ENCODE data around the gene FBXO8. TPM values are rescaled to one million over a fixed set of nuclear protein-coding genes. Genes with fewer than 3 reads are reported as not detected.
A peak's percentile ranks its signal among the peaks of the same experiment; 100 is the strongest.

FBXO8 gene
- total RNA-seq, 1 donor, result 32.2 TPM

DNA sequence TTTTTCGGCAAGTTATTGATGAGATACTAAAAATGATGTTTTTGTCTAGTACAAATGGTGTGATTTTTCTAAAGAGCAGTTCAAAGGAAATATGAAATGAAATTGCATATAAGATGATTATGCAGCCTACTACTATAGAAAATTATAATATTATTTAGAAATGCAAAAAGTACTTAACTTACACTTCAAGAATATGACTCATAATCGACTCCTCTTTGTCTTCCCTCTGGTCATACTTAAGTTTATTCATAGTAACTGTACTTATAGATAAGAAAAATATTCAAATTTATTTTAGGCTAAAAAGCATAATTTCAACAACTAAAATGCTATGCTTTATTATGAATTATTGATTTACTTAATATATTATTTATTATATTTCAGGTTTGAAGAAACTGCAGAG, 33.5 kb upstream of the FBXO8 start:
- Histone ChIP-seq H3K9me3 (ENCODE audit: low read depth, low read length) (no peaks in the 10 kb centered on the region), H4K20me1 (ENCODE audit: insufficient read depth, low read length) (no peaks in the 10 kb centered on the region), H3K27me3 (ENCODE audit: insufficient read depth, low read length) (no peaks in the 10 kb centered on the region), H2AFZ (ENCODE audit: low read length) (no peak overlapping the region), H3K36me3 (ENCODE audit: insufficient read depth, low read length) (peaks cover 6% of the 10 kb centered on the region), H3K79me2 (ENCODE audit: insufficient read depth, low read length) (no peaks in the 10 kb centered on the region), H3K4me2 (ENCODE audit: insufficient read depth, low read length) (no peak overlapping the region), H3K27ac (ENCODE audit: low read depth, low read length) (no peak overlapping the region), H3K4me1 (ENCODE audit: insufficient read depth, low read length) (peaks cover 5% of the 10 kb centered on the region), H3K4me3 (ENCODE audit: insufficient read depth, low read length) (no peak overlapping the region)
- peak; percentile 59 for DNase-seq (ENCODE audit: insufficient read length, low spot score, missing footprints)
- TF ChIP-seq, protein P1, sequence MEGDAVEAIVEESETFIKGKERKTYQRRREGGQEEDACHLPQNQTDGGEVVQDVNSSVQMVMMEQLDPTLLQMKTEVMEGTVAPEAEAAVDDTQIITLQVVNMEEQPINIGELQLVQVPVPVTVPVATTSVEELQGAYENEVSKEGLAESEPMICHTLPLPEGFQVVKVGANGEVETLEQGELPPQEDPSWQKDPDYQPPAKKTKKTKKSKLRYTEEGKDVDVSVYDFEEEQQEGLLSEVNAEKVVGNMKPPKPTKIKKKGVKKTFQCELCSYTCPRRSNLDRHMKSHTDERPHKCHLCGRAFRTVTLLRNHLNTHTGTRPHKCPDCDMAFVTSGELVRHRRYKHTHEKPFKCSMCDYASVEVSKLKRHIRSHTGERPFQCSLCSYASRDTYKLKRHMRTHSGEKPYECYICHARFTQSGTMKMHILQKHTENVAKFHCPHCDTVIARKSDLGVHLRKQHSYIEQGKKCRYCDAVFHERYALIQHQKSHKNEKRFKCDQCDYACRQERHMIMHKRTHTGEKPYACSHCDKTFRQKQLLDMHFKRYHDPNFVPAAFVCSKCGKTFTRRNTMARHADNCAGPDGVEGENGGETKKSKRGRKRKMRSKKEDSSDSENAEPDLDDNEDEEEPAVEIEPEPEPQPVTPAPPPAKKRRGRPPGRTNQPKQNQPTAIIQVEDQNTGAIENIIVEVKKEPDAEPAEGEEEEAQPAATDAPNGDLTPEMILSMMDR (IDR thresholded peaks at IDR 0.05; ENCODE audit: extremely low read depth, low read depth, low read length), result no peak

DNA sequence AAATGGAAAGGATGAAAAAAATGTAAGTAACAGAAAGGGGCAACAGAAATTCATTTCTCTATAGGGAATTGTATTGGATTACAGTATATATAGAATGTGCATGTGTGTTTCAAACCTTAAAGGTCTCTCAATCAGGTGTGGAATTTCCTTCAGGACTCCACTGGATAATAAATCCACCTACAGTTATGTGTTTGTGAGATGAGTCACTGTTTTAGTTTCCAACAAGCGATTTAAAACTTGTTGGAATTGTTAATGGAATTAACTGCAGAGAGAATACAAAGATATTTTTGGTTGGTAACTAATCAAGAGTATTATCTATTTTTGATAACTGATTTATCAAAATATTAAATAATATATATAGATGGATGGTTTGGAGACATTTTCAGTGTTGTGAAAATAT, 33.1 kb upstream of the FBXO8 start:
- no peak for DNase-seq (ENCODE audit: insufficient read length, low spot score, missing footprints)

DNA sequence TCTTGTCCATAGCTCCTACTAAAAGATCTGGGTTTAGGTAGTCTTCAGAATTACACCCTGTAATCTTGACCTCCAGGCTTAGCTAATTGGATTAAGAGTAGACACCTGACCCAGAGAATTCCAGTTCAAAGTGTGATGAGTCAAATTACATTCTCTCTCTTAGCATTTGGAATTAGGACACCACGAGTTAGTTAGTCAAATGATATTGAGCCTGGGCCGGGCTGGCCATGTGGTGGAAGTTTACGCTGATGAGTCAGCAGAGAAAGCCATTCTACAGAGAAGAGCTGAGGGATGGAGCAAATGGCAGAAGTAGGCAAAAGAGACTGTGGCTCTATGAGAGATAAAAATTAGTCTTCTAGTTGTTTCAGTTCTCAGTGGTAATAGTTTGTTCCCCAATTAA, 31.3 kb upstream of the FBXO8 start:
- no peaks in the 10 kb centered on the region for H4K20me1 ChIP-seq (ENCODE audit: insufficient read depth, low read length)
- no peak overlapping the region for H3K27ac ChIP-seq (ENCODE audit: low read depth, low read length)
- H3K79me2 ChIP-seq (ENCODE audit: insufficient read depth, low read length), result no peaks in the 10 kb centered on the region
- DNase-seq (ENCODE audit: insufficient read length, low spot score, missing footprints), result peak; percentile 68
- no peaks in the 10 kb centered on the region for H3K27me3 ChIP-seq (ENCODE audit: insufficient read depth, low read length)
- TF ChIP-seq, protein P1 (IDR thresholded peaks at IDR 0.05; ENCODE audit: extremely low read depth, low read depth, low read length), result no peak
- no peaks in the 10 kb centered on the region for H3K9me3 ChIP-seq (ENCODE audit: low read depth, low read length)
- H3K4me1 ChIP-seq (ENCODE audit: insufficient read depth, low read length), result peaks cover 5% of the 10 kb centered on the region
- no peak overlapping the region for H2AFZ ChIP-seq (ENCODE audit: low read length)
- H3K4me3 ChIP-seq (ENCODE audit: insufficient read depth, low read length), result no peak overlapping the region
- H3K4me2 ChIP-seq (ENCODE audit: insufficient read depth, low read length), result no peak overlapping the region
- peaks cover 6% of the 10 kb centered on the region for H3K36me3 ChIP-seq (ENCODE audit: insufficient read depth, low read length)

More for the DNA sequence above, 33.1 kb upstream of the FBXO8 start:
- Histone ChIP-seq H3K79me2 (ENCODE audit: insufficient read depth, low read length) (no peaks in the 10 kb centered on the region), H3K9me3 (ENCODE audit: low read depth, low read length) (no peaks in the 10 kb centered on the region), H3K27me3 (ENCODE audit: insufficient read depth, low read length) (no peaks in the 10 kb centered on the region), H4K20me1 (ENCODE audit: insufficient read depth, low read length) (no peaks in the 10 kb centered on the region), H3K4me1 (ENCODE audit: insufficient read depth, low read length) (peaks cover 5% of the 10 kb centered on the region), H2AFZ (ENCODE audit: low read length) (no peak overlapping the region), H3K4me3 (ENCODE audit: insufficient read depth, low read length) (no peak overlapping the region), H3K4me2 (ENCODE audit: insufficient read depth, low read length) (no peak overlapping the region), H3K27ac (ENCODE audit: low read depth, low read length) (no peak overlapping the region), H3K36me3 (ENCODE audit: insufficient read depth, low read length) (peaks cover 6% of the 10 kb centered on the region)
- TF ChIP-seq, protein P1 (IDR thresholded peaks at IDR 0.05; ENCODE audit: extremely low read depth, low read depth, low read length), result no peak

DNA sequence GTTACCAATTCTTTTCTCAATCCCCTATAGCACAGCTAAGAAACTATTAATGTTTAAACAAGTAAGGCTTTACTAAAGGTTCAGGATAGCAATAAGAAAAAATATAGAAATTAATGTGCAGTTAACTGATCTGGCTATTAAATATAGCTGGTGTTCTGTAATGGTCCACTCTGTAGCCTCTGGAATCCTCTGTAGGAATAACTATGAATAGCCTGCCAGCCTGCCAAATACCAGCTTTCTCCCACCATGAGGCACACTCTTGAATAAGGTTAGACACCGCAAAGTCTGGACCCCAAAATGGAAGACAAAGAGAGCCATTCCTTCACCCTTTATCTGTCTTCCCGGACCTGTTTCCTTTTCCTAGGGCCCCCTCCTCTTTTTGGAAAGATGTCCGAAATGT, 30.8 kb upstream of the FBXO8 start:
- H3K27ac ChIP-seq (ENCODE audit: low read depth, low read length), result no peak overlapping the region

More for the DNA sequence above, 30.8 kb upstream of the FBXO8 start:
- H3K79me2 ChIP-seq (ENCODE audit: insufficient read depth, low read length), result no peaks in the 10 kb centered on the region
- no peaks in the 10 kb centered on the region for H3K27me3 ChIP-seq (ENCODE audit: insufficient read depth, low read length)
- DNase-seq (ENCODE audit: insufficient read length, low spot score, missing footprints), result no peak
- peaks cover 5% of the 10 kb centered on the region for H3K4me1 ChIP-seq (ENCODE audit: insufficient read depth, low read length)
- peaks cover 6% of the 10 kb centered on the region for H3K36me3 ChIP-seq (ENCODE audit: insufficient read depth, low read length)
- H3K4me2 ChIP-seq (ENCODE audit: insufficient read depth, low read length), result no peak overlapping the region
- H3K4me3 ChIP-seq (ENCODE audit: insufficient read depth, low read length), result no peak overlapping the region
- H3K9me3 ChIP-seq (ENCODE audit: low read depth, low read length), result no peaks in the 10 kb centered on the region
- no peaks in the 10 kb centered on the region for H4K20me1 ChIP-seq (ENCODE audit: insufficient read depth, low read length)
- no peak overlapping the region for H2AFZ ChIP-seq (ENCODE audit: low read length)
- TF ChIP-seq, protein P1 (IDR thresholded peaks at IDR 0.05; ENCODE audit: extremely low read depth, low read depth, low read length), result no peak
